GM12878 (cell line): ENCODE measurements around the gene SAP30L. TPM values are rescaled to one million over a fixed set of nuclear protein-coding genes. Genes with fewer than 3 reads are reported as not detected.

Source experiments
- ATAC-seq: fragments of 200-7000 bp; cut with Tn5 transposase; 3 replicates; pipeline ENCODE4 v1.9.1; 2020; ENCODE audit warnings: mild to moderate bottlenecking, moderate library complexity
- BruUV-seq: library from RNA; stranded (reverse); fragments of 400-500 nt; replicated peaks from 2 replicates; lab custom pipeline; 2021; lab: Mats Ljungman, UMichigan
- CTCF ChIA-PET: fragments of 300-600 bp; sonication (Branson Sonifier 250); formaldehyde crosslinking; extraction: SDS; loops from one replicate; lab custom pipeline; 2021; ENCODE audit warnings: inconsistent platforms; lab: Yijun Ruan, JAX
- POLR2A ChIA-PET: fragments of 350-600 bp; formaldehyde crosslinking; extraction: SDS; loops from one replicate; lab custom pipeline; 2021; ENCODE audit warnings: inconsistent platforms; lab: Charles Lee
- RAD21 ChIA-PET: fragments of 300-600 bp; sonication (Branson Sonifier 250); formaldehyde crosslinking; loops from one replicate; lab custom pipeline; 2023; ENCODE audit warnings: antibody characterized with exemption; ENCODE audit not compliant: unreplicated experiment; lab: Charles Lee
- SMC1A ChIA-PET: fragments of 300-600 bp; sonication (Branson Sonifier 250); formaldehyde crosslinking; loops from one replicate; lab custom pipeline; 2023; ENCODE audit not compliant: unreplicated experiment, uncharacterized antibody; lab: Charles Lee
- DNase-seq: peaks from one replicate; pipeline ENCODE4 v3.0.0-alpha.2; 2011; ENCODE audit warnings: low read depth, low spot score
- FAIRE-seq: peaks from 3 replicates; lab custom pipeline; 2011; peaks lifted over from hg19 to GRCh38; lab: Jason Lieb, UNC
- H2AFZ ChIP-seq: 2 replicates; pipeline ENCODE4 v1.6.0; 2011; ENCODE audit warnings: low read depth, low read length, control low read depth; ENCODE audit not compliant: control insufficient read depth
- H3K27ac ChIP-seq: 2 replicates; pipeline ENCODE4 v1.5.1; 2011; ENCODE audit warnings: control low read depth; ENCODE audit not compliant: control insufficient read depth, insufficient read depth
- H3K27me3 ChIP-seq, 2 experiments: replicated peaks in 1 of 2; 2 replicates each; pipeline versions ENCODE4 v1.6.0 to v1.6.1; 2011; ENCODE audit warnings: low read length in 1 of 2; ENCODE audit not compliant: control insufficient read depth in 2 of 2, insufficient read depth in 2 of 2
- H3K36me3 ChIP-seq, 2 experiments: 2 replicates each; pipeline ENCODE4 v1.5.1; 2011; ENCODE audit warnings: low read length in 1 of 2; ENCODE audit not compliant: control insufficient read depth in 2 of 2, insufficient read depth in 2 of 2
- H3K4me1 ChIP-seq: 2 replicates; pipeline ENCODE4 v1.6.1; 2011; ENCODE audit warnings: mild to moderate bottlenecking, low read length, moderate library complexity, mixed read lengths; ENCODE audit not compliant: control insufficient read depth, insufficient read depth
- H3K4me2 ChIP-seq: 2 replicates; pipeline ENCODE4 v1.6.0; 2011; ENCODE audit warnings: control low read depth; ENCODE audit not compliant: control insufficient read depth, insufficient read depth
- H3K4me3 ChIP-seq: fragments of 200-600 bp; sonication (generic); 2 replicates; pipeline ENCODE4 v1.5.1; 2016
- H3K79me2 ChIP-seq: 2 replicates; pipeline ENCODE4 v1.6.0; 2011; ENCODE audit warnings: low read length; ENCODE audit not compliant: control insufficient read depth, insufficient read depth
- H3K9ac ChIP-seq: 2 replicates; pipeline ENCODE4 v1.8.0; 2011; ENCODE audit warnings: low read length, control low read depth, mixed read lengths; ENCODE audit not compliant: control insufficient read depth, insufficient read depth
- H3K9me3 ChIP-seq: replicated peaks from 3 replicates; pipeline ENCODE4 v1.5.1; 2011; ENCODE audit warnings: mild to moderate bottlenecking, low read length; ENCODE audit not compliant: control insufficient read depth, insufficient read depth
- H4K20me1 ChIP-seq: 2 replicates; pipeline ENCODE4 v1.6.0; 2011; ENCODE audit not compliant: control insufficient read depth, insufficient read depth
- FOXK2 ChIP-seq: fragments of 450-650 bp; IDR thresholded peaks from 2 replicates; pipeline ENCODE4 v1.6.1; 2017; ENCODE audit warnings: mild to moderate bottlenecking, moderate library complexity
- IKZF2 ChIP-seq, 2 experiments: fragments of 450-650 bp; IDR thresholded peaks; 2 replicates each; pipeline ENCODE4 v1.6.1; 2017; ENCODE audit warnings: mild to moderate bottlenecking in 2 of 2, moderate library complexity in 2 of 2
- JUNB ChIP-seq: IDR thresholded peaks from 2 replicates; pipeline ENCODE4 v1.6.1; 2016; ENCODE audit warnings: antibody characterized with exemption, mild to moderate bottlenecking
- NBN ChIP-seq: fragments of 450-650 bp; IDR thresholded peaks from 2 replicates; pipeline ENCODE4 v1.6.1; 2016
- NFYB ChIP-seq: IDR thresholded peaks from 2 replicates; pipeline ENCODE4 v1.6.1; 2011; ENCODE audit warnings: low read depth, mild to moderate bottlenecking, low read length, improper control_type of control experiment, moderate library complexity; ENCODE audit not compliant: insufficient read depth
- NR2F1 ChIP-seq: fragments of 450-650 bp; conservative IDR thresholded peaks from 2 replicates; pipeline ENCODE4 v1.6.1; 2017; ENCODE audit warnings: mild to moderate bottlenecking
- PAX8 ChIP-seq: fragments of 450-650 bp; IDR thresholded peaks from 2 replicates; pipeline ENCODE4 v1.6.1; 2017; ENCODE audit warnings: mild to moderate bottlenecking, moderate library complexity
- PML ChIP-seq: IDR thresholded peaks from 2 replicates; pipeline ENCODE4 v1.6.1; 2012; ENCODE audit warnings: low read length, inconsistent platforms
- RBBP5 ChIP-seq: fragments of 200-600 bp; sonication (generic); conservative IDR thresholded peaks from 2 replicates; pipeline ENCODE4 v1.6.1; 2016
- RCOR1 ChIP-seq: conservative IDR thresholded peaks from 2 replicates; pipeline ENCODE4 v1.6.1; 2012; ENCODE audit warnings: low read depth, low read length, improper control_type of control experiment
- SMARCA5 ChIP-seq: fragments of 450-650 bp; IDR thresholded peaks from 2 replicates; pipeline ENCODE4 v1.6.1; 2017; ENCODE audit warnings: mild to moderate bottlenecking
- TCF7 ChIP-seq: IDR thresholded peaks from 2 replicates; pipeline ENCODE4 v1.6.1; 2014; ENCODE audit warnings: antibody characterized with exemption, borderline replicate concordance
- WRNIP1 ChIP-seq: IDR thresholded peaks from 2 replicates; pipeline ENCODE4 v1.6.1; 2011; ENCODE audit warnings: low read depth, low read length, improper control_type of control experiment, borderline replicate concordance
- ZBED1 ChIP-seq: IDR thresholded peaks from 2 replicates; pipeline ENCODE4 v1.6.1; 2016; ENCODE audit warnings: borderline replicate concordance
- WGBS: methylation state at CpG from one replicate; pipeline ENCODE4 v1.1.6; 2016; ENCODE audit warnings: low lambda C conversion rate; ENCODE audit not compliant: insufficient replicate concordance, insufficient coverage; ENCODE audit errors: missing lambda C conversion rate; 5-methylcytosine and 5-hydroxymethylcytosine counted together
- in situ Hi-C: fragments of 300-500 bp; cut with MboI; formaldehyde crosslinking; loops from 9 replicates; pipeline ENCODE4 v1.14.3; 2018; ENCODE audit warnings: mixed read lengths
- intact Hi-C: fragments of 100-400 bp; cut with micrococcal nuclease; formaldehyde crosslinking; loops from one replicate; pipeline ENCODE4 v1.14.2; 2022; ENCODE audit not compliant: unreplicated experiment
- polyA plus RNA-seq, 11 experiments: library from polyadenylated mRNA; depleted of rRNA in 4 of 11; unstranded in 6 of 11; stranded (reverse) in 5 of 11; fragments of >200 nt; fragmentation: Nextera tagmentation in 4 of 11; fragmentation: Illumina TruSeq in 1 of 11; extraction: Ambion mirVana in 4 of 11; extraction: Trizol in 1 of 11; gene quantifications; 1 replicate in 1 of 11; 2 replicates in 10 of 11; pipeline versions ENCODE4 v1.2.1 to v1.2.3, GENCODE V29; 2011 to 2016; ENCODE audit warnings: inconsistent platforms in 2 of 11, missing spikeins in 2 of 11, low read depth in 1 of 11
- total RNA-seq, 4 experiments: library from RNA; depleted of rRNA in 3 of 4; stranded (reverse); fragments of >200 nt in 3 of 4; fragmentation: Illumina TruSeq in 1 of 4; extraction: Trizol in 1 of 4; gene quantifications; 2 replicates each; pipeline versions ENCODE4 v1.2.1 to v1.2.3, GENCODE V29; 2013 to 2021
- TF ChIP-seq, protein P1 (sequence below): IDR thresholded peaks from 2 replicates; pipeline ENCODE4 v1.6.1; 2011; ENCODE audit warnings: mild to moderate bottlenecking, low read depth, low read length, moderate library complexity; ENCODE audit not compliant: insufficient replicate concordance

SAP30L gene
- total and polyA plus RNA-seq, 10 of the 15 experiments (the other 5 are each of a cell fraction or from before 2014, with no cell fraction given): 2.4 to 36.8 (median 15.7) TPM

DNA sequence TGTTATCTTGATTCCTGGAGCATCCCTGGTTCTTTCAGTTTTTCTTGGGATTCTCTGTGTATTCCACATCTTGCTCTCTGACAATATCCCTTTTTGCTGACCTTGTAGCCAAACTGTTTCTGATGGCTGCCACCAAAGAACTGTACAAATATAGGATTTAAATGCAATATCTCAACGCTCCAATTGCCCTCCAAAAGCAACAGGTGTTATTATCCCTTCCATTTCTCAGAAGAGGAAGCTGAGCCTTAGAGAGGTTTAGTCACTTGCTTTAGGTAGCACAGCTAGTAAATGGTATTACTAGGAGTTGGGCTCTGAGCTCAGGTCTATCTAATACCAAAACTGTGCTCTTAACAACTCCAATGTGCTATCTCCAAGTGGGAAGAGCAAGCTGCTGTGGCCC lies 56.4 kb downstream of the SAP30L start:
- DNase-seq (no peak), ATAC-seq (no peak), FAIRE-seq (no peak)
- RAD21 ChIA-PET: interaction anchor here (1.6 to 5.7 kb wide), 6 partner anchors 11 to 74 kb away, joined by 7 to 62 read pairs (median 11); no protein-coding TSS in a partner anchor
- Histone ChIP-seq H3K4me3 (no peak overlapping the region), H4K20me1 (no peaks in the 10 kb centered on the region), H3K4me1 (peaks cover 37% of the 10 kb centered on the region), H3K9me3 (no peaks in the 10 kb centered on the region), H3K27me3 (no peaks in the 10 kb centered on the region), H2AFZ (peak overlapping the region; percentile 5), H3K79me2 (no peaks in the 10 kb centered on the region), H3K9ac (no peak overlapping the region), H3K4me2 (peak overlapping the region; percentile 73), H3K36me3 (no peaks in the 10 kb centered on the region; a peak in 1 of 4 replicates), H3K27ac (peak overlapping the region; percentile 89)
- intact Hi-C loops: loop anchor here (10.0 kb wide), 1 partner anchor 253 kb away; the partner anchor contains the start of gene LARP1
- no TSS peak for BruUV-seq
- CTCF ChIA-PET: interaction anchor here (0.8 to 4.5 kb wide), 9 partner anchors 10 to 73 kb away, joined by 3 to 39 read pairs (median 8); no protein-coding TSS in a partner anchor
- POLR2A ChIA-PET: interaction anchor here (0.7 to 5.1 kb wide), 3 partner anchors 8 to 57 kb away, joined by 3 to 35 read pairs (median 4); no protein-coding TSS in a partner anchor
- SMC1A ChIA-PET: interaction anchor here (1.2 to 8.9 kb wide), 13 partner anchors 8 to 80 kb away, joined by 3 to 108 read pairs (median 6); no protein-coding TSS in a partner anchor
- in situ Hi-C loops: no loop called here
- TF ChIP-seq WRNIP1 (no peak), JUNB (no peak)
- TF ChIP-seq, protein P1, sequence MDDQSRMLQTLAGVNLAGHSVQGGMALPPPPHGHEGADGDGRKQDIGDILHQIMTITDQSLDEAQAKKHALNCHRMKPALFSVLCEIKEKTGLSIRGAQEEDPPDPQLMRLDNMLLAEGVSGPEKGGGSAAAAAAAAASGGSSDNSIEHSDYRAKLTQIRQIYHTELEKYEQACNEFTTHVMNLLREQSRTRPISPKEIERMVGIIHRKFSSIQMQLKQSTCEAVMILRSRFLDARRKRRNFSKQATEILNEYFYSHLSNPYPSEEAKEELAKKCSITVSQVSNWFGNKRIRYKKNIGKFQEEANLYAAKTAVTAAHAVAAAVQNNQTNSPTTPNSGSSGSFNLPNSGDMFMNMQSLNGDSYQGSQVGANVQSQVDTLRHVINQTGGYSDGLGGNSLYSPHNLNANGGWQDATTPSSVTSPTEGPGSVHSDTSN: no peak
- 100% methylated on average over 1 of the region's 1 CpG for WGBS

DNA sequence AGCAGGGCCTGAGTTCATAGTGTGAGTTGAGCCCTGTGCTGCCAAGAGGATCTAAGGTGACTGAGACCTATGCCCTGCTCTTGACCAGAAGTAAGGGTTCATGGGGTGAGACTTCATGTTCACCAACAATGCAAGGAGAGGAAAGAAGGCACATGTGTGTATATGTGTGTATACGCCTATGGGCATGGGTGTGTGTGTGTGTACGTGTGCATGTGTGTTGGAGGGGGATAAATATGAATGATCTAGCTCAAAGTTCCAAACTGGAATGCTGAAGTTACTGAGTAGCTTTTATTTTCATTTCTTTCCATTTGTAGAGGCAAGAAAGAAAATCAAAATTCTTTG lies 57.9 kb downstream of the SAP30L start:
- intact Hi-C loops (loop anchor here (1.0 to 10.0 kb wide), 2 partner anchors 10 to 251 kb away; partner anchors contain the start of gene LARP1), in situ Hi-C loops (no loop called here)
- CTCF ChIA-PET: interaction anchor here (1.0 to 4.5 kb wide), 7 partner anchors 9 to 71 kb away, joined by 4 to 39 read pairs (median 24); no protein-coding TSS in a partner anchor
- peak overlapping the region; percentile 31 for H3K9ac ChIP-seq
- no peaks in the 10 kb centered on the region for H3K79me2 ChIP-seq
- H3K4me1 ChIP-seq: peaks cover 37% of the 10 kb centered on the region
- no peak for DNase-seq
- H3K4me3 ChIP-seq: no peak overlapping the region
- BruUV-seq: no TSS peak
- ATAC-seq: no peak
- POLR2A ChIA-PET: interaction anchor here (0.7 to 5.1 kb wide), 4 partner anchors 9 to 913 kb away, joined by 3 to 35 read pairs (median 4); no protein-coding TSS in a partner anchor
- RAD21 ChIA-PET: interaction anchor here (0.8 to 5.7 kb wide), 8 partner anchors 10 to 258 kb away, joined by 3 to 62 read pairs (median 8); no protein-coding TSS in a partner anchor
- H2AFZ ChIP-seq: peak overlapping the region; percentile 47
- peak overlapping the region; percentile 89 for H3K27ac ChIP-seq
- SMC1A ChIA-PET: interaction anchor here (1.2 to 8.9 kb wide), 10 partner anchors 11 to 261 kb away, joined by 3 to 108 read pairs (median 6); no protein-coding TSS in a partner anchor
- no peaks in the 10 kb centered on the region for H4K20me1 ChIP-seq
- H3K9me3 ChIP-seq: no peaks in the 10 kb centered on the region
- H3K27me3 ChIP-seq: no peaks in the 10 kb centered on the region
- 0% methylated on average over 2 of the region's 2 CpGs for WGBS
- H3K36me3 ChIP-seq: no peaks in the 10 kb centered on the region; a peak in 1 of 4 replicates
- FAIRE-seq: no peak
- H3K4me2 ChIP-seq: peak overlapping the region; percentile 73
- TF ChIP-seq JUNB (no peak; the same call in 1 of the 2 replicates), PAX8 (no peak), RCOR1 (no peak), NBN (peak; percentile 38), RBBP5 (no peak), NR2F1 (0 out of 2 replicates have a peak, but pooled peaks have one; percentile 36), PML (no peak), SMARCA5 (peak; percentile 81), IKZF2 (IDR thresholded peaks at IDR 0.05) (0 out of 4 replicates have a peak, but pooled peaks of 1 of the 2 experiments have one; percentile 6), FOXK2 (no peak), NFYB (no peak), ZBED1 (no peak), TCF7 (no peak)
- TF ChIP-seq, protein P1: no peak
